OCI-LY1 (cell line): Measurements from ENCODE around the gene ELFN2.

ENCODE experiments used
- EZH2 ChIP-seq: fragments of 200-600 bp; sonication (generic), shearing (Covaris generic); IDR thresholded peaks from 2 replicates; pipeline ENCODE4 v1.8.0; 2017; ENCODE audit warnings: borderline replicate concordance, mixed run types, mild to moderate bottlenecking, antibody characterized with exemption, low read length, moderate library complexity, mixed read lengths
- TF ChIP-seq, protein P1 (sequence below): fragments of 200-600 bp; sonication (generic), shearing (Covaris generic); IDR thresholded peaks from 2 replicates; pipeline ENCODE4 v1.5.1; 2017; ENCODE audit warnings: mild to moderate bottlenecking, antibody characterized with exemption, low read length, moderate library complexity, mixed read lengths

DNA sequence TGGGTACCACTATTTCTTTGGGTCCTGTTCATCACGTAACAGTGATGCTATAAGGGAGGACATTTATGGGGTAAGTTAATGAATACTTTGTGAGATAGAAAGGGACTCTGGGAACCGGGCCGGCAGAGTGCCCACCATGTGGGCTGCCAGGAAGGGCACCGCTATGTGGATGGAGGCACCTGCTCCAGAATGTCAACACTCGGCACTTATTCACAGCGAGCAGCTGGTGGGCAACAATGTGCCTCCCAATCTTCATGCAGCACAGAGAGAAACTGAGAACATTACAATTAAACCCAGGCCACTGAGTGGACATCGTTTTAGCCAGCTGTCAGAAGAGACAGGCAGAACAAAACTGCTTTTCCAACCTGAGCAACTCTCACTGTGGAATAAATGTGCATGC lies 15.8 kb upstream of the ELFN2 start:
- TF ChIP-seq, protein P1, sequence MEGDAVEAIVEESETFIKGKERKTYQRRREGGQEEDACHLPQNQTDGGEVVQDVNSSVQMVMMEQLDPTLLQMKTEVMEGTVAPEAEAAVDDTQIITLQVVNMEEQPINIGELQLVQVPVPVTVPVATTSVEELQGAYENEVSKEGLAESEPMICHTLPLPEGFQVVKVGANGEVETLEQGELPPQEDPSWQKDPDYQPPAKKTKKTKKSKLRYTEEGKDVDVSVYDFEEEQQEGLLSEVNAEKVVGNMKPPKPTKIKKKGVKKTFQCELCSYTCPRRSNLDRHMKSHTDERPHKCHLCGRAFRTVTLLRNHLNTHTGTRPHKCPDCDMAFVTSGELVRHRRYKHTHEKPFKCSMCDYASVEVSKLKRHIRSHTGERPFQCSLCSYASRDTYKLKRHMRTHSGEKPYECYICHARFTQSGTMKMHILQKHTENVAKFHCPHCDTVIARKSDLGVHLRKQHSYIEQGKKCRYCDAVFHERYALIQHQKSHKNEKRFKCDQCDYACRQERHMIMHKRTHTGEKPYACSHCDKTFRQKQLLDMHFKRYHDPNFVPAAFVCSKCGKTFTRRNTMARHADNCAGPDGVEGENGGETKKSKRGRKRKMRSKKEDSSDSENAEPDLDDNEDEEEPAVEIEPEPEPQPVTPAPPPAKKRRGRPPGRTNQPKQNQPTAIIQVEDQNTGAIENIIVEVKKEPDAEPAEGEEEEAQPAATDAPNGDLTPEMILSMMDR, result no peak
- TF ChIP-seq EZH2, result no peak
